ENCODE data around the gene WDR91.

Gene WDR91

GRCh38 chr7:135147899-135148721 is 63.2 kb downstream of the WDR91 start, which contains the start of gene TMEM140:
TSS of gene TMEM140 (plus strand) at chr7:135148072. CDS start at chr7:135164442, 16,370 bp downstream.
- TF ChIP-seq, protein P1, sequence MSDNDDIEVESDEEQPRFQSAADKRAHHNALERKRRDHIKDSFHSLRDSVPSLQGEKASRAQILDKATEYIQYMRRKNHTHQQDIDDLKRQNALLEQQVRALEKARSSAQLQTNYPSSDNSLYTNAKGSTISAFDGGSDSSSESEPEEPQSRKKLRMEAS (IDR thresholded peaks at IDR 0.05) = no peak
- TF ChIP-seq EP300 (IDR thresholded peaks at IDR 0.05; ENCODE audit: borderline replicate concordance) = no peak
- no peak for TF ChIP-seq ZBTB7A (IDR thresholded peaks at IDR 0.05; ENCODE audit: low read depth)
- no peak for TF ChIP-seq CEBPB (IDR thresholded peaks at IDR 0.05)
- TF ChIP-seq FOXM1 (IDR thresholded peaks at IDR 0.05; ENCODE audit: borderline replicate concordance, low read depth) = no peak
- TF ChIP-seq, protein P2, sequence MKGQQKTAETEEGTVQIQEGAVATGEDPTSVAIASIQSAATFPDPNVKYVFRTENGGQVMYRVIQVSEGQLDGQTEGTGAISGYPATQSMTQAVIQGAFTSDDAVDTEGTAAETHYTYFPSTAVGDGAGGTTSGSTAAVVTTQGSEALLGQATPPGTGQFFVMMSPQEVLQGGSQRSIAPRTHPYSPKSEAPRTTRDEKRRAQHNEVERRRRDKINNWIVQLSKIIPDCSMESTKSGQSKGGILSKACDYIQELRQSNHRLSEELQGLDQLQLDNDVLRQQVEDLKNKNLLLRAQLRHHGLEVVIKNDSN (IDR thresholded peaks at IDR 0.05) = no peak
- TF ChIP-seq REST (IDR thresholded peaks at IDR 0.05; ENCODE audit: low read depth) = no peak
- TF ChIP-seq TCF12 (IDR thresholded peaks at IDR 0.05; ENCODE audit: low read depth) = no peak
- TF ChIP-seq EGR1 (IDR thresholded peaks at IDR 0.05) = no peak
- TF ChIP-seq TAF1 (IDR thresholded peaks at IDR 0.05; ENCODE audit: low read depth) = no peak

DNA sequence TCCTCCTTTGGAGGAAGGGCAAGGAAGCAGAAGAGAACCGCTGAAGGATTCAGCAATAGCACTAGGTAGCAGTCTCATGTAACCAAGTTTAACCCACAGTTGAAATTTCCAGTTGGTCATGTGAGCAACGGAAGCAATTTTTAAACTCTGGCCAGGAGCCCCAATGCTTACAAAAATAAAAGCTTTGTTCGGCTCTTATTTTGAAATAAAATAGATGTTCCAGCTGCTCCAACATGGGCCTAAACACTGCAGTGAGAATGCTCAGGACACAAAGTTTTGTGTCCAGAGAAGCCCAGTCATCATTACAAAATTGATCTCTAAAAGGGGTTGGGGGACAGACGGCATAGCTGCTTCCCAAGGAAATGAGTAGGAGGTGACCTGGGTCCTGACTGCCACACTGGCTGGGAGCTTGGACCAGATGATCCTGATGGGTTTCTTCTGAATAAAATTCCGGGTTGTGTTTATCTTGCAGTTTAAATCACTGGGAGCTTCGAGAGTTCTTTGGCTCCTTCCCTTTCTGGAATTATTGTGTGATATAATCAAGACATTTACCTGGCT is 63.9 kb downstream of the WDR91 start:
- TF ChIP-seq RAD21 (IDR thresholded peaks at IDR 0.05; ENCODE audit: low read depth) (no peak), TCF12 (IDR thresholded peaks at IDR 0.05; ENCODE audit: low read depth) (no peak), NFIC (IDR thresholded peaks at IDR 0.05) (no peak), REST (IDR thresholded peaks at IDR 0.05; ENCODE audit: low read depth) (no peak), TEAD4 (IDR thresholded peaks at IDR 0.05) (no peak), FOXM1 (IDR thresholded peaks at IDR 0.05; ENCODE audit: borderline replicate concordance, low read depth) (no peak), ZBTB7A (IDR thresholded peaks at IDR 0.05; ENCODE audit: low read depth) (no peak), EGR1 (IDR thresholded peaks at IDR 0.05) (no peak), EP300 (IDR thresholded peaks at IDR 0.05; ENCODE audit: borderline replicate concordance) (no peak), CREB1 (IDR thresholded peaks at IDR 0.05; ENCODE audit: low read depth) (no peak), TAF1 (IDR thresholded peaks at IDR 0.05; ENCODE audit: low read depth) (no peak), CEBPB (IDR thresholded peaks at IDR 0.05) (no peak), YY1 (IDR thresholded peaks at IDR 0.05; ENCODE audit: low read depth) (no peak)
- TF ChIP-seq, protein P1 (IDR thresholded peaks at IDR 0.05) = no peak
- TF ChIP-seq, protein P2 (IDR thresholded peaks at IDR 0.05) = no peak

DNA sequence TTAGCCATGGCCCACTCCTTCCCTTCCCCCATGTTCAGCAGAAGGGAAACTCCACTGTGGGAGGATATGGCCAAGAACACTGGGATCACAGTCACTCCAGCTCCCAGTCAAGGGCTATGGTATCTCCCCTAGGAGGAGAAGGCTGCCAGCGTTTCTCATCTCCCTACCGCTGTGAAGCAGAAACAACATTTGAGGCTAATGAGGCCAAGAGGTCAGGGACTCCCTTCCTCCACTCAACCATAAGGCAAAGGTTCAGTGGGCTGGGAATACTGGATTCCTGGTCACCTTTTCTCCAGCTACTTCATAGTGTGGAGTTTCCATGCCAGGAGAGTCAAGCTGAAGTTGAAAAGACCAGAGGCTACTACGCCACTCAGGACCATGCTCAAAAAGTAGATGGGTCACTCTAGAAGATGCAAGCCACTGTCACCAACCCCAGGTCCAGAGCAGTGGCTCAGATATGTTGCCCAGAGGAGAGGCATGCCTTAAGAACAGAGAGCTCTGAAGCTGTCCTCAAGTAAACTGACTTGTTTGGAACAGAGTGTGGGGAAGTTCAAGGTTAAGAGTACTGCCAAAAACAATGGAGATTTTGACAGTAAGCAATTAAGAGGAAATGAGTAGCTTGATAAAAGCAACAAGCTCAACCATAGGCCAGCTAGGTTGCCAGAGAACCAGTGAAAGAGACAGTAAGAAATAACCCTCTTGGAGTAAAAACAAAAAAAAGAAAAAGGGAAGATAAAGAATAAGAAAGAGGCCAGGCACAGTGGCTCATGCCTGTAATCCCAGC is 67.2 kb downstream of the WDR91 start:
- TF ChIP-seq TAF1 (IDR thresholded peaks at IDR 0.05; ENCODE audit: low read depth) = no peak
- TF ChIP-seq CREB1 (IDR thresholded peaks at IDR 0.05; ENCODE audit: low read depth) = no peak
- TF ChIP-seq REST (IDR thresholded peaks at IDR 0.05; ENCODE audit: low read depth) = no peak
- TF ChIP-seq EGR1 (IDR thresholded peaks at IDR 0.05) = no peak
- TF ChIP-seq, protein P1 (IDR thresholded peaks at IDR 0.05) = no peak
- TF ChIP-seq, protein P2 (IDR thresholded peaks at IDR 0.05) = no peak
- no peak for TF ChIP-seq ZBTB7A (IDR thresholded peaks at IDR 0.05; ENCODE audit: low read depth)
- no peak for TF ChIP-seq RAD21 (IDR thresholded peaks at IDR 0.05; ENCODE audit: low read depth)
- no peak for TF ChIP-seq NFIC (IDR thresholded peaks at IDR 0.05)
- no peak for TF ChIP-seq FOXM1 (IDR thresholded peaks at IDR 0.05; ENCODE audit: borderline replicate concordance, low read depth)
- no peak for TF ChIP-seq CEBPB (IDR thresholded peaks at IDR 0.05)
- TF ChIP-seq TEAD4 (IDR thresholded peaks at IDR 0.05) = no peak
